ENCODE results near the gene SLC37A2.

The SLC37A2 gene

GRCh38 chr11:125090816-125091215, 27.7 kb downstream of the SLC37A2 start:
- no peak overlapping the region for H3K27ac ChIP-seq
- TF ChIP-seq ZFX (IDR thresholded peaks at IDR 0.05; ENCODE audit: borderline replicate concordance) (no peak), CTCF (IDR thresholded peaks at IDR 0.05) (no peak)

GRCh38 chr11:125091247-125091876, 28.3 kb downstream of the SLC37A2 start:
- TF ChIP-seq ZFX (IDR thresholded peaks at IDR 0.05; ENCODE audit: borderline replicate concordance): no peak
- TF ChIP-seq CTCF (IDR thresholded peaks at IDR 0.05): peak; percentile 45
- H3K27ac ChIP-seq: no peak overlapping the region

GRCh38 chr11:125091877-125092664, 29.0 kb downstream of the SLC37A2 start:
- H3K27ac ChIP-seq: no peak overlapping the region
- no peak for TF ChIP-seq ZFX (IDR thresholded peaks at IDR 0.05; ENCODE audit: borderline replicate concordance)
- no peak for TF ChIP-seq CTCF (IDR thresholded peaks at IDR 0.05)

- TF ChIP-seq ZFX (IDR thresholded peaks at IDR 0.05; ENCODE audit: borderline replicate concordance) (no peak), CTCF (IDR thresholded peaks at IDR 0.05) (no peak)
- H3K27ac ChIP-seq: no peak overlapping the region
Observed at GRCh38 chr11:125092669-125093068, 29.6 kb downstream of the SLC37A2 start.

GRCh38 chr11:125093502-125093901, 30.4 kb downstream of the SLC37A2 start:
- no peak for TF ChIP-seq ZFX (IDR thresholded peaks at IDR 0.05; ENCODE audit: borderline replicate concordance)
- TF ChIP-seq CTCF (IDR thresholded peaks at IDR 0.05): no peak
- H3K27ac ChIP-seq: no peak overlapping the region

- no peak for TF ChIP-seq CTCF (IDR thresholded peaks at IDR 0.05)
- TF ChIP-seq ZFX (IDR thresholded peaks at IDR 0.05; ENCODE audit: borderline replicate concordance): no peak
Observed at GRCh38 chr11:125094731-125095130, 31.6 kb downstream of the SLC37A2 start.

GRCh38 chr11:125100136-125100535, 37.0 kb downstream of the SLC37A2 start:
- no peak overlapping the region for H3K27ac ChIP-seq
- TF ChIP-seq ZFX (IDR thresholded peaks at IDR 0.05; ENCODE audit: borderline replicate concordance) (no peak), CTCF (IDR thresholded peaks at IDR 0.05) (no peak)

More at GRCh38 chr11:125094731-125095130, 31.6 kb downstream of the SLC37A2 start:
- no peak overlapping the region for H3K27ac ChIP-seq

Data from 22Rv1 (cell line).